CD4-positive, alpha-beta T cell treated with Interleukin-6 at 100 ng/mL for 8 hours (primary cell): ENCODE data around the gene KLHL29.
"Not testable (repeated sequence)": the region's sequence is repeated elsewhere in the genome, so short reads cannot be mapped to it uniquely, and the experiment has no call there.

Source experiments
- DNase-seq: peaks from one replicate; pipeline ENCODE4 v3.0.0-alpha.2; 2020; ENCODE audit warnings: mixed read lengths, low spot score

The KLHL29 gene

GRCh38 chr2:23720705-23721453 lies 335.9 kb downstream of the KLHL29 start:
- no peak for DNase-seq

GRCh38 chr2:23721454-23721826 lies 336.5 kb downstream of the KLHL29 start:
- DNase-seq, result no peak

GRCh38 chr2:23722255-23722654 lies 337.3 kb downstream of the KLHL29 start:
- DNase-seq, result no peak

- not testable (repeated sequence) for DNase-seq
Observed at GRCh38 chr2:23723029-23723428, 338.1 kb downstream of the KLHL29 start.

- no peak for DNase-seq
Observed at GRCh38 chr2:23734416-23734815, 349.4 kb downstream of the KLHL29 start.

- DNase-seq, result not testable (repeated sequence)
Observed at GRCh38 chr2:23736783-23737182, 351.8 kb downstream of the KLHL29 start.

GRCh38 chr2:23745068-23745725 lies 360.2 kb downstream of the KLHL29 start:
- no peak for DNase-seq

- no peak for DNase-seq
Observed at GRCh38 chr2:23745726-23746105, 360.7 kb downstream of the KLHL29 start.

- DNase-seq, result no peak
Observed at GRCh38 chr2:23746141-23746863, 361.3 kb downstream of the KLHL29 start.

- no peak for DNase-seq
Observed at GRCh38 chr2:23751747-23752265, 366.8 kb downstream of the KLHL29 start.

- DNase-seq, result no peak
Observed at GRCh38 chr2:23753291-23754010, 368.5 kb downstream of the KLHL29 start.

- no peak for DNase-seq
Observed at GRCh38 chr2:23754970-23755369, 370.0 kb downstream of the KLHL29 start.

GRCh38 chr2:23756593-23757292 lies 371.8 kb downstream of the KLHL29 start:
- no peak for DNase-seq

GRCh38 chr2:23757686-23758433 lies 372.9 kb downstream of the KLHL29 start:
- no peak for DNase-seq
